H1 (cell line): ENCODE measurements around the gene SYNDIG1.

Source experiments
- CTCF ChIP-seq, 3 experiments: IDR thresholded peaks; 1 replicate in 2 of 3; 2 replicates in 1 of 3; pipeline versions ENCODE4 v1.5.1 to v1.6.1; 2011; ENCODE audit warnings: low read length in 3 of 3, mild to moderate bottlenecking in 3 of 3, inconsistent platforms in 2 of 3, low read depth in 1 of 3, moderate library complexity in 1 of 3; ENCODE audit not compliant: insufficient read depth in 1 of 3; ENCODE audit errors: control extremely low read depth in 1 of 3
- EGR1 ChIP-seq: IDR thresholded peaks from 2 replicates; pipeline ENCODE4 v1.6.1; 2011; ENCODE audit warnings: low read depth, low read length, borderline replicate concordance
- EP300 ChIP-seq, 2 experiments: IDR thresholded peaks; 1 replicate in 1 of 2; 2 replicates in 1 of 2; pipeline ENCODE4 v1.6.1; 2011 to 2012; ENCODE audit warnings: low read depth in 2 of 2, low read length in 2 of 2, mild to moderate bottlenecking in 2 of 2, borderline replicate concordance in 1 of 2, inconsistent platforms in 1 of 2, moderate library complexity in 1 of 2
- HDAC2 ChIP-seq, 2 experiments: fragments of 300-600 bp in 1 of 2; sonication (generic) in 1 of 2; IDR thresholded peaks; 2 replicates each; pipeline ENCODE4 v1.6.1; 2011 to 2012; ENCODE audit warnings: low read depth in 2 of 2, low read length in 2 of 2, mild to moderate bottlenecking in 2 of 2, moderate library complexity in 2 of 2, borderline replicate concordance in 1 of 2, inconsistent platforms in 1 of 2
- JUND ChIP-seq: IDR thresholded peaks from 2 replicates; pipeline ENCODE4 v1.6.1; 2011; ENCODE audit warnings: mild to moderate bottlenecking, improper control_type of control experiment, low read length
- KDM1A ChIP-seq: fragments of 200-600, 300-600 bp; sonication (generic); IDR thresholded peaks from 2 replicates; pipeline ENCODE4 v1.7.1; 2016; ENCODE audit warnings: mild to moderate bottlenecking, low read length, borderline replicate concordance
- MAX ChIP-seq: IDR thresholded peaks from 2 replicates; pipeline ENCODE4 v1.6.1; 2012; ENCODE audit warnings: inconsistent platforms
- POLR2A ChIP-seq, 2 experiments: IDR thresholded peaks; 1 replicate in 1 of 2; 2 replicates in 1 of 2; pipeline ENCODE4 v1.6.1; 2011; ENCODE audit warnings: low read depth in 2 of 2, low read length in 2 of 2, mild to moderate bottlenecking in 2 of 2; ENCODE audit errors: control extremely low read depth in 1 of 2
- RAD21 ChIP-seq, 2 experiments: IDR thresholded peaks in 1 of 2; conservative IDR thresholded peaks in 1 of 2; 2 replicates each; pipeline ENCODE4 v1.6.1; 2011; ENCODE audit warnings: low read depth in 2 of 2, low read length in 2 of 2, improper control_type of control experiment in 1 of 2, inconsistent platforms in 1 of 2, mild to moderate bottlenecking in 1 of 2, moderate library complexity in 1 of 2
- SRF ChIP-seq: IDR thresholded peaks from 2 replicates; pipeline ENCODE4 v1.6.1; 2011; ENCODE audit warnings: mild to moderate bottlenecking, low read depth, low read length, moderate library complexity
- TAF7 ChIP-seq: optimal IDR thresholded peaks from 2 replicates; pipeline ENCODE3; 2011; ENCODE audit warnings: low read depth, mild to moderate bottlenecking, inconsistent platforms, low read length, moderate library complexity, borderline replicate concordance

- no peak for TF ChIP-seq EGR1
- no peak for TF ChIP-seq POLR2A (IDR thresholded peaks at IDR 0.05; ENCODE audit: control extremely low read depth in 1 of 2, low read depth in 2 of 2, low read length in 2 of 2)
- TF ChIP-seq MAX, result no peak
- TF ChIP-seq EP300 (IDR thresholded peaks at IDR 0.05; ENCODE audit: borderline replicate concordance in 1 of 2, low read depth in 2 of 2, low read length in 2 of 2), result no peak
- TF ChIP-seq HDAC2 (IDR thresholded peaks at IDR 0.05; ENCODE audit: borderline replicate concordance in 1 of 2, low read depth in 2 of 2, low read length in 2 of 2), result no peak
- no peak for TF ChIP-seq CTCF (IDR thresholded peaks at IDR 0.05; ENCODE audit: control extremely low read depth in 1 of 3, insufficient read depth in 1 of 3, low read depth in 1 of 3, low read length in 3 of 3)
- no peak for TF ChIP-seq JUND
- no peak for TF ChIP-seq KDM1A
- no peak for TF ChIP-seq SRF
- TF ChIP-seq TAF7, result no peak
- no peak for TF ChIP-seq RAD21 (IDR thresholded peaks at IDR 0.05 in 1 of 2, conservative IDR thresholded peaks at IDR 0.05 in 1 of 2; ENCODE audit: low read depth in 2 of 2, low read length in 2 of 2)
Measured at GRCh38 chr20:24611360-24612140, 142.1 kb downstream of the SYNDIG1 start.
